GM18858 (cell line): Measurements from ENCODE around the gene RS1.

ENCODE experiments used
- ATAC-seq: cut with Tn5 transposase; IDR thresholded peaks from one replicate; pipeline ENCODE4 v1.9.1; 2021; ENCODE audit not compliant: unreplicated experiment

The RS1 gene

GRCh38 chrX:18674417-18674787 is 2.5 kb upstream of the RS1 start:
- peak; percentile 18 for ATAC-seq

- ATAC-seq = no peak
These were observed 3.7 kb downstream of the RS1 start for GRCh38 chrX:18668071-18668835.

DNA sequence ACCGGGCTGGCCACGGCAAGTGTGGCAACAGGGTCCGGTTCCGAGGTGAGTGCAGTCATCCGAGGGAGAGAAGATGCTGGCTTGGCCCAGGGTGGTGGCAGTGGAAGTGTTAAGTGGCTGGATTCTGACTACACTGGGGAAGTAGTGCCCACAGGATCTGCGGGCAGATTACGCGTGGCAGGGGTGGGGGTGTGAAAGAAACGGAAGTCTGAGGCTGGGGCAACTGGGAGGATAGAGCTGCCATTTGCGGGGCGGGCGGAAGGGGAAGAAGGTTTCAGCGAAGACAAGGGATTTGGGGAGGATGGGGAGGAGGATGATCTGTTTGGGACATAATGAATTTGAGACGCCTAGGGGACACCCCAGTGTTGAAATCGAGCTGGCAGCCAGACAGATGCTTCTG is 5.3 kb downstream of the RS1 start:
- ATAC-seq = no peak

GRCh38 chrX:18664947-18665346 is 7.0 kb downstream of the RS1 start:
- no peak for ATAC-seq

- ATAC-seq = no peak
These were observed 10.6 kb downstream of the RS1 start for GRCh38 chrX:18661273-18661672.

GRCh38 chrX:18654875-18655836 is 16.8 kb downstream of the RS1 start:
- ATAC-seq = no peak

DNA sequence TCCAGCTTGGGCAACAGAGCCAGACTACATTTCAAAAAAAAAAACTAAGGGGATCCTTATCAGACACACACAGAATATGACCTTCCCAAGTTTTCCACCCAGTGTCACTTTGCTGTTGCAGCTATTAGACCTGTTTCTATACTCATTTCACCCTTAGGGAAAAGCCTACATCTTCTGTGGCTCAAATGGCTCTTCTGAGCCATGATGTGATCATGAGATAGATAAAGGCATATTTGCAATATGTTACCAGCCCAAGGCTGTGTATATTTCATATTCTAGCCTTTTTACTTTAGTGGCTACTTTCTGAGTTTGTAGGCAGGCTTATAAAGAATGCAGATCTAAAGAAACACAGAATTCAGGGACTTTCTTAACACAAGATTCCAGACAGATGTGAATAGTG is 19.3 kb downstream of the RS1 start:
- ATAC-seq = no peak

DNA sequence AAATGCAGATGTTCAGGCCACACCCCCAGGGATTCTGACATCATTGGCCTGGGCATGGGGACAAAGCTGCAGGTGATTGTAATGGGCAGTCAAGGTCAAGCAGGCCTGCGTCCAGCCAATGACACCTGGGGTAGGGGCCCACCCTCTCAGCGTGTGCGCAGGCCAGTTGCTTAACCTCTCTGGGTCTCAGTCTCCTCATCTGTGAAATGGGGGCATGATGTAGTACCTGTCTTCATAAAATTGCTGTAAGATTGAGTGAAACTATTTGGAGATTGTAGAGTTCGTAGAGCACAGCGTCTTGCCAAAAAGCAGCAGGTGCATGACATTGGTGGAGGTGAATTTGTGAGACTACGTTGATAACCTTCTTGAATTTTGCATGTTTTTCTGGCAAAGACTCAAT is 21.2 kb downstream of the RS1 start:
- ATAC-seq = no peak

- ATAC-seq = no peak
These were observed 22.4 kb downstream of the RS1 start for GRCh38 chrX:18649498-18649951.

DNA sequence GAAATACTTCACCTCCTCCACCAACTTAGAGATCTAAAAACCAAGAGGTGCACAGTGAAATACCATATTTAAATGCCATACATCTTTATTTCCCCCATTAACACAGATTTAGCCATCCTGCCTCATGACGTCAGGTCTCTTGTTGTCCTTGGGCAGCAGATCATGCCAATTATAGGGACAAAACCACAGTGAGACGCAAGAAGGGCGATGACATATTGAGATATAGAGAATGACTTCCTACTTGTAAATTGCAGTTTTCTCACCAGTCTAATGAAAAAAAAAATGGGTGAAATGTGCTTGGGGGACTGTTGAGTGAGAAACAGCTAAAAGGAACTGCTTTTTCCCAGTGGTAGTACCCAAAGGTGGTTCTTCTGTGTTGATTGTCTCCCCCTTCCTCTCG is 24.3 kb downstream of the RS1 start:
- no peak for ATAC-seq

- ATAC-seq = no peak
These were observed 28.1 kb downstream of the RS1 start for GRCh38 chrX:18643853-18644252.

- ATAC-seq = no peak
These were observed 28.7 kb downstream of the RS1 start for GRCh38 chrX:18643243-18643642.

DNA sequence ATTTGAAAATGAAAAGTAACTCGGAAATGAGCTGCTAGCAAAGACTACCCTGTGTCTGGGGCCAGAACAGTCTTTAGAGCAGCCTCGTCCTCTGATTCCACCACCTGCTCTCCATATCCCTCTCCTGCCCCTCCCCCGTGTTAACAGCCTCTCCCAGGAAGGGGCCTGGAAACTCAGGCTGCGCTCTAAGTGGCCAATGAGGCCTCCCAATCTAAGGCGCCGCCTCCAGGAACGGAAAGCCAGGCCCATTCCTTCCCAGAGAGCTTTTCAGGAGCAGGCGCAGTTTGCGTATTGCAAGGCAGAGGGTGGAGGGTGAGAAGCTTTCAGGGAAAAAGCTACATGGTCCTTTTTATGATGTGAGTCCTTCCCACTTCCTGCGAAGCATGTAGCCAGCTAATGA is 31.2 kb downstream of the RS1 start:
- ATAC-seq = no peak

- ATAC-seq = no peak
These were observed 32.6 kb downstream of the RS1 start for GRCh38 chrX:18639280-18639679.

DNA sequence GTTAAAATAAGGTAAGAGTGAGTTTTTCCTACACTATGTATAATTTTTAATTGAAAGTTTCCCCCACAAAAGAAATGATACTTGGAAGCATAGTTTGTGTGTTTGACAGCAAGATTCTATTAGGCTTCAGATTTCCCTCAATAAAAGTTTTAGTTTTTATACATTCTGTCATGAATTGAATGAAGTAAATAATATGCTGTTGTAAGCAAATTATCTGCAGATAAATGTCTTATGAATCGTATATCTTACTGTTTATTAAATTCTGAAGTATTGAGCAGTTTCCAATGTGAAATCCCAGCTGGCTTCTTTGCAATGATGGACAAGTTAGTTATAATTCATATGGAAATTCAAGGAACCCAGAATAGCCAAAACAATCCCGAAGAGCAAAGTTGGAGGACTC is 33.5 kb downstream of the RS1 start:
- ATAC-seq = no peak

GRCh38 chrX:18630934-18631333 is 41.0 kb downstream of the RS1 start:
- no peak for ATAC-seq

GRCh38 chrX:18624599-18624998 is 47.3 kb downstream of the RS1 start:
- ATAC-seq = no peak

DNA sequence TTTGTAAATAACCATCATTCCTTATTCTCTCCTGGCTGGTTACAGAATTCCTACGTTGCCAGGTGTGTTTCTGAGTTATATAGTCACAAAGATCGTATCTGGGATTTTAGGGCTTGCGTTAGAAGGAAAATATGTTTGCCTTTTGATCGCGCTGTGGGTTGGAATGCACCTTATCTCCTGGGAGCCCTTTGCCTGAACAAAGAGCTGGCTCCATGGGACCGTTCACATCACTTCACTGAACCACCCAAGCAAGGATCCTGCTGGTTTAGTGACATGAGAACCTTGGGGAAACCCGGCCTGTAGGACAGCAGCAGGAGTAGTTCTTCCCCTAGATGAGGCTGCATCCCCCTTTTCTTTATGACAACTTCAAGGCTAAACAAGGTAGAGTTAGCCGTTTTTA is 51.6 kb downstream of the RS1 start:
- ATAC-seq = no peak

DNA sequence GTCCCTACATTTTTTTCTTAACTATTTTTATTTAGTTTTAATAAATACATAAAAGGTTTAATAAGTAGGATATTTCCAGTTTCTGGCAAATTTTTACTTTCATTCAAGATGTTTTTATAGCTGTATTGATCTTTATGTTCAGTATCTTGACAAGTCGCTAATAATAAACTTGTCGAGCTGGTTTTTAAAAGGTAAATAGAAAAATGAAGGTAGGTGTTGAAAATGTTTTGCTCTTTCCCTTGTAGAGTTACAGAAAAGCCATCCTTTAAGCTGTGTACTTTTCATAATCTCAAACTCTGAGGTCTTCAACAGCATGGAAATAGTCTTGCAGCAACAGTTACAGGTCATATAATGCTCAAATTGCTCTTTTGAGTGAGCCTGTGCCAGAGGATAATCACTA is 52.6 kb downstream of the RS1 start:
- no peak for ATAC-seq

- no peak for ATAC-seq
These were observed 54.5 kb downstream of the RS1 start for GRCh38 chrX:18617407-18617750.

- no peak for ATAC-seq
These were observed 55.1 kb downstream of the RS1 start for GRCh38 chrX:18616688-18617406.
